A673 (cell line): ENCODE data around the gene KDM3A. TPM values are rescaled to one million over a fixed set of nuclear protein-coding genes. Genes with fewer than 3 reads are reported as not detected.

Source experiments
- Bru-seq: library from RNA; stranded (reverse); fragments of 400-500 nt; gene quantifications from one replicate; lab custom pipeline; 2021; lab: Mats Ljungman, UMichigan
- BruChase-seq, 2 experiments: library from RNA; stranded (reverse); fragments of 400-500 nt; gene quantifications; one replicate each; lab custom pipeline; 2021; lab: Mats Ljungman, UMichigan
- BruUV-seq: library from RNA; stranded (reverse); fragments of 400-500 nt; replicated peaks from 2 replicates; lab custom pipeline; 2021; lab: Mats Ljungman, UMichigan
- CTCF ChIA-PET: fragments of 300-600 bp; sonication (Branson Sonifier 250); formaldehyde crosslinking; loops from one replicate; lab custom pipeline; 2022; ENCODE audit warnings: antibody characterized with exemption; lab: Charles Lee
- POLR2A ChIA-PET: fragments of 300-600 bp; sonication (Branson Sonifier 250); formaldehyde crosslinking; loops from one replicate; lab custom pipeline; 2022; ENCODE audit warnings: antibody characterized with exemption; ENCODE audit not compliant: low non-redundant PET; lab: Charles Lee
- DNase-seq: peaks from one replicate; pipeline ENCODE4 v3.0.0-alpha.2; 2015; ENCODE audit warnings: low spot score
- H3K27ac ChIP-seq: fragments of 200-600 bp; sonication (generic); 2 replicates; pipeline ENCODE4 v1.5.1; 2016; ENCODE audit warnings: mixed run types, low read depth, mild to moderate bottlenecking, mixed read lengths, antibody characterized with exemption, low read length; ENCODE audit not compliant: poor library complexity, severe bottlenecking
- H3K27me3 ChIP-seq: fragments of 200-600 bp; sonication (generic); replicated peaks from 2 replicates; pipeline ENCODE4 v1.6.1; 2017; ENCODE audit warnings: mixed run types, low read depth, mild to moderate bottlenecking, mixed read lengths, antibody characterized with exemption, low read length; ENCODE audit not compliant: insufficient read depth, poor library complexity
- H3K36me3 ChIP-seq: fragments of 200-600 bp; sonication (generic); 2 replicates; pipeline ENCODE4 v1.6.1; 2016; ENCODE audit warnings: mixed run types, mild to moderate bottlenecking, mixed read lengths, antibody characterized with exemption, low read length; ENCODE audit not compliant: insufficient read depth, poor library complexity, severe bottlenecking
- H3K4me1 ChIP-seq: fragments of 200-600 bp; sonication (generic); 2 replicates; pipeline ENCODE4 v1.6.1; 2017; ENCODE audit warnings: mixed run types, mild to moderate bottlenecking, mixed read lengths, antibody characterized with exemption, low read length; ENCODE audit not compliant: insufficient read depth, poor library complexity, severe bottlenecking
- H3K4me3 ChIP-seq: fragments of 200-600 bp; sonication (generic); 2 replicates; pipeline ENCODE4 v1.5.1; 2016; ENCODE audit warnings: low read depth, mixed run types, mild to moderate bottlenecking, mixed read lengths, low read length; ENCODE audit not compliant: poor library complexity, severe bottlenecking
- H3K9me3 ChIP-seq: fragments of 200-600 bp; sonication (generic); 2 replicates; pipeline ENCODE4 v1.6.1; 2016; ENCODE audit warnings: mixed run types, low read depth, mild to moderate bottlenecking, mixed read lengths, antibody characterized with exemption, low read length; ENCODE audit not compliant: poor library complexity, severe bottlenecking
- EZH2 ChIP-seq: fragments of 200-600 bp; sonication (generic); IDR thresholded peaks from 2 replicates; pipeline ENCODE4 v1.6.1; 2017; ENCODE audit warnings: borderline replicate concordance, low read depth, mild to moderate bottlenecking, mixed read lengths, antibody characterized with exemption, low read length; ENCODE audit not compliant: poor library complexity, severe bottlenecking
- intact Hi-C: fragments of 100-400 bp; cut with micrococcal nuclease; formaldehyde crosslinking; loops from one replicate; pipeline ENCODE4 v1.10.0; 2022; ENCODE audit not compliant: unreplicated experiment
- long read RNA-seq: library from polyadenylated mRNA; stranded (forward); transcript quantifications from one replicate; pipeline ENCODE4 v2.0.0, GENCODE V29; 2022
- total RNA-seq: library from RNA; stranded (reverse); gene quantifications from 2 replicates; pipeline ENCODE4 v1.2.3, GENCODE V29; 2021
- TF ChIP-seq, protein P1 (sequence below): fragments of 300-800, 200-600 bp; sonication (generic); conservative IDR thresholded peaks from 2 replicates; pipeline ENCODE4 v1.5.1; 2017; ENCODE audit warnings: low read depth, mild to moderate bottlenecking, antibody characterized with exemption, low read length, moderate library complexity, mixed read lengths

The KDM3A gene, protein sequence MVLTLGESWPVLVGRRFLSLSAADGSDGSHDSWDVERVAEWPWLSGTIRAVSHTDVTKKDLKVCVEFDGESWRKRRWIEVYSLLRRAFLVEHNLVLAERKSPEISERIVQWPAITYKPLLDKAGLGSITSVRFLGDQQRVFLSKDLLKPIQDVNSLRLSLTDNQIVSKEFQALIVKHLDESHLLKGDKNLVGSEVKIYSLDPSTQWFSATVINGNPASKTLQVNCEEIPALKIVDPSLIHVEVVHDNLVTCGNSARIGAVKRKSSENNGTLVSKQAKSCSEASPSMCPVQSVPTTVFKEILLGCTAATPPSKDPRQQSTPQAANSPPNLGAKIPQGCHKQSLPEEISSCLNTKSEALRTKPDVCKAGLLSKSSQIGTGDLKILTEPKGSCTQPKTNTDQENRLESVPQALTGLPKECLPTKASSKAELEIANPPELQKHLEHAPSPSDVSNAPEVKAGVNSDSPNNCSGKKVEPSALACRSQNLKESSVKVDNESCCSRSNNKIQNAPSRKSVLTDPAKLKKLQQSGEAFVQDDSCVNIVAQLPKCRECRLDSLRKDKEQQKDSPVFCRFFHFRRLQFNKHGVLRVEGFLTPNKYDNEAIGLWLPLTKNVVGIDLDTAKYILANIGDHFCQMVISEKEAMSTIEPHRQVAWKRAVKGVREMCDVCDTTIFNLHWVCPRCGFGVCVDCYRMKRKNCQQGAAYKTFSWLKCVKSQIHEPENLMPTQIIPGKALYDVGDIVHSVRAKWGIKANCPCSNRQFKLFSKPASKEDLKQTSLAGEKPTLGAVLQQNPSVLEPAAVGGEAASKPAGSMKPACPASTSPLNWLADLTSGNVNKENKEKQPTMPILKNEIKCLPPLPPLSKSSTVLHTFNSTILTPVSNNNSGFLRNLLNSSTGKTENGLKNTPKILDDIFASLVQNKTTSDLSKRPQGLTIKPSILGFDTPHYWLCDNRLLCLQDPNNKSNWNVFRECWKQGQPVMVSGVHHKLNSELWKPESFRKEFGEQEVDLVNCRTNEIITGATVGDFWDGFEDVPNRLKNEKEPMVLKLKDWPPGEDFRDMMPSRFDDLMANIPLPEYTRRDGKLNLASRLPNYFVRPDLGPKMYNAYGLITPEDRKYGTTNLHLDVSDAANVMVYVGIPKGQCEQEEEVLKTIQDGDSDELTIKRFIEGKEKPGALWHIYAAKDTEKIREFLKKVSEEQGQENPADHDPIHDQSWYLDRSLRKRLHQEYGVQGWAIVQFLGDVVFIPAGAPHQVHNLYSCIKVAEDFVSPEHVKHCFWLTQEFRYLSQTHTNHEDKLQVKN (N-terminal part only)
- 40.7 and 43.8 TPM in 2 replicates for total RNA-seq
- Bru-seq, nascent RNA = percentile 90 among the genes with signal in this experiment
- BruChase-seq, experiment 1, labeled RNA remaining after a 2-hour chase = percentile 86 among the genes with signal in this experiment
- BruChase-seq, experiment 2, labeled RNA remaining after a 6-hour chase = percentile 76 among the genes with signal in this experiment
- long read RNA-seq, full-length matches to known transcripts = 31 of 44 reads
- long read RNA-seq, partial matches to known transcripts = 8 of 44 reads
- long read RNA-seq, other reads (novel, unspliced or antisense) = 5 of 44 reads

DNA sequence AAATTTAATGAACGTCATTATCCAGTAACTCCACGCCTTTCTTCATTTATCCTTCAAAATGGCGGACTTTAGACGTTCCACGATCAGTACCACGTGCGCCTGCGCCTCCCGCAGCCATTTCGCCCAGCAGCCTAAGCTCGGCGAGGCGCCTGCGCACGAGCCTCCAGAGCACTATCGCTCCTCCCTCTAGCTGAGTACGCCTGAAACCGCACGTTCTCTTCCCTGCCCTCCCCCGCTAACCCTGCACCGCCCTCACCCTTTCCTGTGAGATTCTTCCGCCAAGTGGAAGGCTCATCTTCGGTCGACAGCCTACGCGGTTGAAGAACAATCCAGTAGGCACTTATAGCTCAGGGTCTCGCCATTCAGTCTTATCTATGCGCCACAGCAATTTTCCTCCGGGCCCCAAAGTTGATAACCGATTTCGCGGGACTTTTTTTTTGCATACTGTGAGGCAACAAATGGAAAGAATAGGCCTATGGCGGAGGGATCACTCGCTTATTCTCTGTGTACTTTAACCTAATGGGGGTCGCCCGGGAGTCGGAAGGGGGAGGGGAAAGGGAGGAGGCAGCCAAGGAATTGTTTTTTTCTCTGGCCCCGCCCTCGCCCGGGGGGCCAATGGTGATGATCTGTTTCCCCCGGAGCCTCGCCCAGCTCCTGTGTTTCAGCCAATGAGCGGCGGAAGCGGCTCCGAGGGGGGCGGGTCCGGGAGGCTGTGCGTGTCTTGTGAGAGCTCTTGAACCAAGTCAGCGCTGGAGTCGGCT, at the start of gene KDM3A:
TSS of gene KDM3A (plus strand) at position 741 of the 761 bp plus-strand sequence. CDS start 677 bp downstream, outside the sequence.
- Histone ChIP-seq H3K4me3 (peak within 1 kb of the TSS; percentile 61), H3K36me3 (peaks cover 5% of the 10 kb centered on the region), H3K9me3 (peaks cover 33% of the 10 kb centered on the region), H3K27me3 (no peaks in the 10 kb centered on the region), H3K27ac (peak within 1 kb of the TSS; percentile 99), H3K4me1 (peaks cover 18% of the 10 kb centered on the region)
- POLR2A ChIA-PET = interaction anchor here (0.6 to 1.1 kb wide), 5 partner anchors 13 to 698 kb away, joined by 3 to 11 read pairs (median 4); no protein-coding TSS in a partner anchor
- CTCF ChIA-PET = no interaction called here
- TF ChIP-seq, protein P1, sequence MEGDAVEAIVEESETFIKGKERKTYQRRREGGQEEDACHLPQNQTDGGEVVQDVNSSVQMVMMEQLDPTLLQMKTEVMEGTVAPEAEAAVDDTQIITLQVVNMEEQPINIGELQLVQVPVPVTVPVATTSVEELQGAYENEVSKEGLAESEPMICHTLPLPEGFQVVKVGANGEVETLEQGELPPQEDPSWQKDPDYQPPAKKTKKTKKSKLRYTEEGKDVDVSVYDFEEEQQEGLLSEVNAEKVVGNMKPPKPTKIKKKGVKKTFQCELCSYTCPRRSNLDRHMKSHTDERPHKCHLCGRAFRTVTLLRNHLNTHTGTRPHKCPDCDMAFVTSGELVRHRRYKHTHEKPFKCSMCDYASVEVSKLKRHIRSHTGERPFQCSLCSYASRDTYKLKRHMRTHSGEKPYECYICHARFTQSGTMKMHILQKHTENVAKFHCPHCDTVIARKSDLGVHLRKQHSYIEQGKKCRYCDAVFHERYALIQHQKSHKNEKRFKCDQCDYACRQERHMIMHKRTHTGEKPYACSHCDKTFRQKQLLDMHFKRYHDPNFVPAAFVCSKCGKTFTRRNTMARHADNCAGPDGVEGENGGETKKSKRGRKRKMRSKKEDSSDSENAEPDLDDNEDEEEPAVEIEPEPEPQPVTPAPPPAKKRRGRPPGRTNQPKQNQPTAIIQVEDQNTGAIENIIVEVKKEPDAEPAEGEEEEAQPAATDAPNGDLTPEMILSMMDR = no peak
- intact Hi-C loops = loop anchor here (1.0 kb wide), 1 partner anchor 246 kb away; the partner anchor contains the start of gene IMMT
- peak; percentile 100 for DNase-seq
- no TSS peak for BruUV-seq

DNA sequence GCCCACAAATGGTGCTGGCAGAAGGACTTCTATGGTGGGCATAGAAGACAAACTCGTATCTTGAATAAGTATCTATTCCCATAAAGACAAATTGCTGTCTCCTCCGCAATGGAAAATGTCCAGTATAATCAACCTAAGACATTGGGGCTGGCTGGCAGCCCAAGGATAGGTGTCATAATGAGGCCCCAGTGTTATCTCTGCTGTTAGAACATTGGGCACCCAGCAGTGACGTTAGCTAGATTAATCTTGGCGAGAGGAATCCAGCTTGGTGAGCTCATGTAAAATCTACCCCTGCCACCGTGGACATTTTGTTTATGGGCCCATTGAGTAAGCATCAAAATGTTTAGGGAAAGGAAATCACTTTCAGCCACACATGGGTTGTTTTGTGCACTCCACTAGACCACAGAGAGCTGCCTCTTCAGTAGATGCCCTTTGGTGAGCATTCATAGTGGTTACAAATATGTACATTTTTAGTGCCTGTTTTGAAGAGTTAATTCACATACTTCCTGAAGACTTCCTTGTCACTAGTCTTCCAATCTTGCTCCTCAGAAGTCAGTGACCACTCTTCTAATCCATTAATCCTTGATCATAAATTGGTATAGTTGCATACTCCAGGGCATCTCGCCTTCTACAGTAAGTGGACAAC, 48.2 kb upstream of the KDM3A start:
- Histone ChIP-seq H3K27ac (no peak overlapping the region), H3K36me3 (no peaks in the 10 kb centered on the region), H3K4me3 (no peak overlapping the region), H3K4me1 (peaks cover 10% of the 10 kb centered on the region), H3K9me3 (no peaks in the 10 kb centered on the region), H3K27me3 (no peaks in the 10 kb centered on the region)
- TF ChIP-seq EZH2 = no peak
- TF ChIP-seq, protein P1 = no peak
- CTCF ChIA-PET = no interaction called here
- intact Hi-C loops = loop anchor here (10.0 kb wide), 1 partner anchor 412 kb away; no protein-coding TSS in a partner anchor
- POLR2A ChIA-PET = no interaction called here
- no TSS peak for BruUV-seq
- DNase-seq = no peak
